HepG2 (cell line): ENCODE results near the gene HES1. TPM values are rescaled to one million over a fixed set of nuclear protein-coding genes. Genes with fewer than 3 reads are reported as not detected.
A peak's percentile ranks its signal among the peaks of the same experiment; 100 is the strongest.

Experiments
- GPN1 ChIP-seq: sonication (generic); formaldehyde crosslinking; IDR thresholded peaks from 2 replicates; pipeline ENCODE4 v1.5.1; 2020; ENCODE audit warnings: missing genetic modification reagents, borderline replicate concordance
- GTF3A ChIP-seq: sonication (generic); formaldehyde crosslinking; conservative IDR thresholded peaks from 2 replicates; pipeline ENCODE4 v1.4.0; 2020; ENCODE audit warnings: mild to moderate bottlenecking, missing genetic modification reagents
- IKZF1 ChIP-seq: fragments of 450-650 bp; IDR thresholded peaks from 2 replicates; pipeline ENCODE4 v1.7.1; 2016
- KAT8 ChIP-seq: IDR thresholded peaks from 2 replicates; pipeline ENCODE4 v1.6.1; 2016; ENCODE audit warnings: missing genetic modification reagents, missing compliant biosample characterization
- KLF11 ChIP-seq: IDR thresholded peaks from 2 replicates; pipeline ENCODE4 v1.6.1; 2016; ENCODE audit warnings: missing compliant biosample characterization
- NR2C2 ChIP-seq: sonication (generic); formaldehyde crosslinking; IDR thresholded peaks from 2 replicates; pipeline ENCODE4 v1.4.0; 2020; ENCODE audit warnings: missing genetic modification reagents, mild to moderate bottlenecking, moderate library complexity, borderline replicate concordance
- PITX1 ChIP-seq: sonication (generic); formaldehyde crosslinking; IDR thresholded peaks from 2 replicates; pipeline ENCODE4 v1.5.1; 2020; ENCODE audit warnings: mild to moderate bottlenecking, missing genetic modification reagents
- RELA ChIP-seq: sonication (generic); formaldehyde crosslinking; IDR thresholded peaks from 2 replicates; pipeline ENCODE4 v1.4.0; 2020; ENCODE audit warnings: missing genetic modification reagents
- RERE ChIP-seq: IDR thresholded peaks from 2 replicates; pipeline ENCODE4 v1.6.1; 2016; ENCODE audit warnings: low read depth, missing genetic modification reagents, missing compliant biosample characterization
- TBX2 ChIP-seq: sonication (generic); formaldehyde crosslinking; IDR thresholded peaks from 2 replicates; pipeline ENCODE4 v1.5.0; 2020; ENCODE audit warnings: missing genetic modification reagents, mild to moderate bottlenecking, borderline replicate concordance
- XBP1 ChIP-seq: sonication (generic); formaldehyde crosslinking; IDR thresholded peaks from 2 replicates; pipeline ENCODE4 v1.5.0; 2020; ENCODE audit warnings: missing genetic modification reagents
- ZKSCAN1 ChIP-seq: fragments of 150-350 bp; IDR thresholded peaks from 2 replicates; pipeline ENCODE4 v1.6.1; 2014; ENCODE audit warnings: low read length
- ZNF180 ChIP-seq: sonication (generic); formaldehyde crosslinking; IDR thresholded peaks from 2 replicates; pipeline ENCODE4 v1.4.0; 2020; ENCODE audit warnings: low read depth, missing genetic modification reagents, borderline replicate concordance
- ZNF468 ChIP-seq: sonication (generic); formaldehyde crosslinking; IDR thresholded peaks from 2 replicates; pipeline ENCODE4 v1.8.0; 2022; ENCODE audit warnings: mild to moderate bottlenecking, moderate library complexity, missing genetic modification reagents
- ZNF510 ChIP-seq: sonication (generic); formaldehyde crosslinking; IDR thresholded peaks from 2 replicates; pipeline ENCODE4 v1.4.0; 2020; ENCODE audit warnings: low read depth, mild to moderate bottlenecking, missing genetic modification reagents
- ZNF512B ChIP-seq: sonication (generic); formaldehyde crosslinking; IDR thresholded peaks from 2 replicates; pipeline ENCODE4 v1.5.1; 2020; ENCODE audit warnings: missing genetic modification reagents, mild to moderate bottlenecking, borderline replicate concordance
- ZNF564 ChIP-seq: sonication (generic); formaldehyde crosslinking; IDR thresholded peaks from 2 replicates; pipeline ENCODE4 v1.8.1; 2023; ENCODE audit warnings: mild to moderate bottlenecking, missing genetic modification reagents
- ZNF670 ChIP-seq: sonication (generic); formaldehyde crosslinking; IDR thresholded peaks from 2 replicates; pipeline ENCODE4 v1.8.0; 2022; ENCODE audit warnings: mild to moderate bottlenecking, missing genetic modification reagents, borderline replicate concordance
- ZNF770 ChIP-seq: sonication (generic); formaldehyde crosslinking; IDR thresholded peaks from 2 replicates; pipeline ENCODE4 v1.5.0; 2020; ENCODE audit warnings: mild to moderate bottlenecking, missing genetic modification reagents
- polyA plus RNA-seq, 8 experiments: library from polyadenylated mRNA; depleted of rRNA in 3 of 8; stranded (reverse) in 7 of 8; unstranded in 1 of 8; fragments of >200 nt; fragmentation: Illumina TruSeq in 4 of 8; extraction: Trizol in 4 of 8; gene quantifications; 2 replicates each; pipeline versions ENCODE4 v1.2.1 to v1.2.3, GENCODE V29; 2011 to 2016; ENCODE audit warnings: low read depth in 4 of 8, missing spikeins in 1 of 8, mixed read lengths in 1 of 8; ENCODE audit not compliant: insufficient read depth in 1 of 8
- total RNA-seq, 5 experiments: library from RNA; depleted of rRNA; stranded (reverse); fragments of >200 nt; fragmentation: Illumina TruSeq; extraction: Trizol; gene quantifications; 2 replicates each; pipeline ENCODE4 v1.2.3, GENCODE V29; 2016; ENCODE audit warnings: low read depth in 1 of 5

Gene HES1
- total and polyA plus RNA-seq, 2 of the 13 experiments (the other 11 are each of a cell fraction or from before 2014, with no cell fraction given), result 15.4 to 19.8 TPM

DNA sequence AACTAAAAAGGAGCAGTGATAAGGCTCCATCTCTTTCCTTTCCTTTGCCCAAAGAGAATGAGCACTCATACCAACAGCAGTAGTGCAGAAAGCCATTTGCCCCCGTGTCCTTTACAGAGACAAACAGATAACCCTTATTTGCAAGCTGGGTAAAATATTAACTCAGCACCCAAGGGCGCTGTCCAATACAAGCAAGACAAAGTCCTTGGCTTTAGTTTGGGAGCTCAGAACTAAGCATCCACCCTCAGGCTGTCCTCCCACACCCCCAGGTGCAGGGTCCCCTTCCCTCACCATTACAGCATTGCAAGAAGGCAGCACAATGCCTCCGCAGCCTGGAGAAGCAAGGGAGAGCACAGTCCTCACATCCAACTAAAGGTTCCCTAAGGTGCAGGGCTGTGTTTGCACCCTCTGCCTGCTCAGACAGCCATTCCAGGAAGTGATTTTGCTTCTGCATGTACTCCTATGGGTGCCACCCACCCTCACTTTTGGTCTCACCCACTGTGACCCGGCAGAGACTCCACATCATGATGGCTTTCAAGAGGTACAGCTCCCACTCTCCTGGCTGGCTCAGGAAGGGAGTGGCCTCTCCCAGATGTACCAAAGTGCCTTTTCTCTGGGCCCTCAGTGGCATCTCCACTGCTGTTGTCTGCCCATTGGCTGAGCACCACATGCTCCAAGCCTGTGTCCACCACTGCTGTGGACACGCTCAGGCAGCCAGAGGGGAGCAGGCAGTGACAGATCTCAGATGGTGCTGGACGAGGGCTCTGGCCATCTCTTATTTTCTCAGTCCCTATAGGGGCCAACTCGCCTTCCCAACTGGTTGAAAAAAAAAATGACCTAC lies 34.1 kb upstream of the HES1 start (continued):
- peak; percentile 57 for TF ChIP-seq RERE (CRISPR knock-in tag)
- TF ChIP-seq ZKSCAN1, result no peak
- no peak for TF ChIP-seq GTF3A (CRISPR knock-in tag)
- TF ChIP-seq KLF11 (CRISPR knock-in tag), result no peak
- no peak for TF ChIP-seq ZNF670 (CRISPR knock-in tag)
- TF ChIP-seq PITX1 (CRISPR knock-in tag), result peak; percentile 64
- TF ChIP-seq TBX2, result peak; percentile 79; the same call in 1 of the 2 replicates
- TF ChIP-seq ZNF770 (CRISPR knock-in tag), result no peak
- TF ChIP-seq RELA (CRISPR knock-in tag), result no peak
- 0 out of 2 replicates have a peak, but pooled peaks have one; percentile 80 for TF ChIP-seq ZNF510
- TF ChIP-seq GPN1 (CRISPR knock-in tag), result no peak
- no peak for TF ChIP-seq XBP1 (CRISPR knock-in tag)
- no peak for TF ChIP-seq ZNF512B (CRISPR knock-in tag)
- TF ChIP-seq ZNF180 (CRISPR knock-in tag), result no peak
- TF ChIP-seq IKZF1, result no peak
- peak; percentile 74 for TF ChIP-seq NR2C2 (CRISPR knock-in tag)
- no peak for TF ChIP-seq ZNF468 (CRISPR knock-in tag)
- no peak for TF ChIP-seq ZNF564 (CRISPR knock-in tag)
- peak; percentile 38; the same call in 1 of the 2 replicates for TF ChIP-seq KAT8 (CRISPR knock-in tag)
